GM23248 (cell line): ENCODE measurements around the gene DST.

Experiments
- EZH2 ChIP-seq: fragments of 200-600 bp; sonication (generic); IDR thresholded peaks from 2 replicates; pipeline ENCODE4 v1.6.1; 2018; ENCODE audit warnings: antibody characterized with exemption, mild to moderate bottlenecking; ENCODE audit not compliant: insufficient read depth, poor library complexity, severe bottlenecking
- EZH2phosphoT487 ChIP-seq: fragments of 200-600 bp; sonication (generic); IDR thresholded peaks from 2 replicates; pipeline ENCODE4 v1.6.1; 2018; ENCODE audit warnings: antibody characterized with exemption, moderate library complexity, mild to moderate bottlenecking, low read depth; ENCODE audit not compliant: insufficient read depth

DNA sequence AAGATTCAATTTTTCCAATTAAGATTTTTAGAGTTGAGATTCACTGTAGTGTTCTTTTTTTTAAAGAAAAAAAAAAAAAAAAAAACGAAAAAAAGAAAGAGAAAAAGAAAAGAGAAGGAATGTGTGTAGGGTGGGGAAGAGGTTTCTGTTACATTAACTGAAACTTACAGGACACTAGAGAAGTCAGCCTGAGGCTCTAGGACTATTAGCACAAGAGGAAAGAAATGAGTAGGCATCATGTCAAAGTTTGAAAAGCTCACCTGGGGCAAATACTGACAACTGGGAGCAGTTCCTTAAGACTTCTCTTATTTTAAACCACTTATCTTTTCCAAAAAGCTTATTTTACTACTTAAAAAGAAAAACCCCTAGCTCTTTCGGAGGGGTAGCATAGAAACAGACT lies 185.9 kb downstream of the DST start:
- TF ChIP-seq EZH2 (no peak), EZH2phosphoT487 (no peak)
